Stomach smooth muscle (tissue), 2 donors: ENCODE results near the gene PPP6R2.

Experiments used
- H3K27ac ChIP-seq: one replicate; pipeline ENCODE4 v1.7.0; 2013; ENCODE audit warnings: mild to moderate bottlenecking, low read length, inconsistent platforms
- H3K27me3 ChIP-seq, 2 donors: one replicate each; pipeline ENCODE4 v1.7.0; 2013; ENCODE audit warnings: low read length in 2 of 2; ENCODE audit not compliant: insufficient read depth in 2 of 2, control insufficient read depth in 1 of 2
- H3K36me3 ChIP-seq, 2 donors: one replicate each; pipeline ENCODE4 v1.7.0; 2013; ENCODE audit warnings: low read length in 2 of 2; ENCODE audit not compliant: control insufficient read depth in 2 of 2, insufficient read depth in 2 of 2
- H3K4me1 ChIP-seq: one replicate; pipeline ENCODE4 v1.7.0; 2013; ENCODE audit warnings: low read length; ENCODE audit not compliant: control insufficient read depth, insufficient read depth
- H3K4me3 ChIP-seq, 2 donors: one replicate each; pipeline ENCODE4 v1.7.0; 2013; ENCODE audit warnings: low read length in 2 of 2
- H3K9ac ChIP-seq, 2 donors: one replicate each; pipeline ENCODE4 v1.7.0; 2013; ENCODE audit warnings: low read length in 2 of 2, mild to moderate bottlenecking in 1 of 2
- H3K9me3 ChIP-seq, 2 donors: one replicate each; pipeline ENCODE4 v1.7.0; 2013; ENCODE audit warnings: low read length in 2 of 2; ENCODE audit not compliant: control insufficient read depth in 2 of 2
- donor health status: healthy.
- donor health status: Pancreatic carcinoma.

The PPP6R2 gene

DNA sequence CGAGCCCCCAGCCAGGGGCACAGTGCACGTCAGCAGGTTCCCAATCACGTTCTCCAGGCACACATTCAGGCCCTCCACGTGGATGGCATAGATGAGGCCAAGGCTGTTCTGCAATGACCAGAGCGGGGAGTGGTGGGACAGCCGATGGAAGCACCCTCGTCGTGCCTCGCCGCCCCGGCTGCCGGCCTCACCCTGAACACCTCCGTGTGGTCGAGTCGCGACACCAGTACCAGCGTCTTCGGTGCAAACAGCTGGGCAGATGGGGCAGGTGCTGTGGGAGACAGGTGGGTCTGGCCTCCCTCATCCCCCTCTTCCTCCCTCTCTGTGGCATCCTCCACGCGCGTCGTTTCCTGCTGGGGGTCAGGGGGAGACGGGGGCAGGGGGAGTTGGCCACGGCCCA, 124.2 kb downstream of the PPP6R2 start:
- H3K36me3 ChIP-seq: peaks cover 41 to 42% of the 10 kb centered on the region in 2 donors

GRCh38 chr22:50467773-50468440, 124.8 kb downstream of the PPP6R2 start:
- no peaks in the 10 kb centered on the region for H3K27me3 ChIP-seq
- H3K9me3 ChIP-seq: no peaks in the 10 kb centered on the region
- H3K36me3 ChIP-seq: peaks cover 36 to 41% of the 10 kb centered on the region in 2 donors
- peaks cover 36% of the 10 kb centered on the region for H3K4me1 ChIP-seq
- no peak overlapping the region for H3K27ac ChIP-seq
- H3K9ac ChIP-seq: no peak overlapping the region
- H3K4me3 ChIP-seq: no peak overlapping the region

More for the DNA sequence above, 124.2 kb downstream of the PPP6R2 start:
- Histone ChIP-seq H3K4me1 (peaks cover 30% of the 10 kb centered on the region), H3K9ac (no peak overlapping the region), H3K27ac (no peak overlapping the region), H3K4me3 (no peak overlapping the region), H3K27me3 (no peaks in the 10 kb centered on the region), H3K9me3 (no peaks in the 10 kb centered on the region)

- H3K36me3 ChIP-seq: peaks cover 31 to 35% of the 10 kb centered on the region in 2 donors
- H3K9me3 ChIP-seq: no peaks in the 10 kb centered on the region
- peak overlapping the region in 1 of 2 donors; percentile 29 for H3K9ac ChIP-seq
- no peaks in the 10 kb centered on the region for H3K27me3 ChIP-seq
- H3K4me3 ChIP-seq: no peak overlapping the region
- H3K27ac ChIP-seq: no peak overlapping the region
- peaks cover 43% of the 10 kb centered on the region for H3K4me1 ChIP-seq
Measured at GRCh38 chr22:50468626-50469025, 125.5 kb downstream of the PPP6R2 start.

- H3K9ac ChIP-seq: no peak overlapping the region
- H3K36me3 ChIP-seq: peaks cover 22 to 25% of the 10 kb centered on the region in 2 donors
- peaks cover 49% of the 10 kb centered on the region for H3K4me1 ChIP-seq
Measured at GRCh38 chr22:50469377-50470305, 126.5 kb downstream of the PPP6R2 start.

DNA sequence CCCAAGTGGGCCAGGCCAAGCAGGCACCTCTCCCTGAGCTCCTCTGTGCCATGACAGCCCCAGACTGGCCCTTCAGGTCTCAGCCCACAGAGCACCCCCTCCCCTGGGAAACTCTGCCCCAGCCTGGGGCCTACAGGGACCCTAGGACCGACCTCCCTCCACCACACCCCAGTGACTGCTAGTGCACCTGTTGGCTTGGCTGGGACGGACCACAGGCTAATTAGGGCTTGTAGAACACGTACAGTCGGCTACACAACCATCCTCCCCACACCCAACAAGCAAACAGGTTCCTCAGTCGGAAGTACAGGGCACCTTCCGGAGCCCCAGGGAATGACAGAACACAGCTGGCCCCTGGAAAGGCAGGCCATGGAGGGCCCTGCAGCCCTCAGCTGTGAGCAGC, 127.4 kb downstream of the PPP6R2 start:
- H3K9ac ChIP-seq: peak overlapping the region in 1 of 2 donors; percentile 29
- no peak overlapping the region for H3K27ac ChIP-seq
- no peaks in the 10 kb centered on the region for H3K27me3 ChIP-seq
- peaks cover 15 to 19% of the 10 kb centered on the region in 2 donors for H3K36me3 ChIP-seq
- H3K4me1 ChIP-seq: peaks cover 51% of the 10 kb centered on the region
- no peak overlapping the region for H3K4me3 ChIP-seq
- H3K9me3 ChIP-seq: no peaks in the 10 kb centered on the region

More at GRCh38 chr22:50469377-50470305, 126.5 kb downstream of the PPP6R2 start:
- H3K27me3 ChIP-seq: no peaks in the 10 kb centered on the region
- H3K4me3 ChIP-seq: no peak overlapping the region
- no peaks in the 10 kb centered on the region for H3K9me3 ChIP-seq
- H3K27ac ChIP-seq: no peak overlapping the region

DNA sequence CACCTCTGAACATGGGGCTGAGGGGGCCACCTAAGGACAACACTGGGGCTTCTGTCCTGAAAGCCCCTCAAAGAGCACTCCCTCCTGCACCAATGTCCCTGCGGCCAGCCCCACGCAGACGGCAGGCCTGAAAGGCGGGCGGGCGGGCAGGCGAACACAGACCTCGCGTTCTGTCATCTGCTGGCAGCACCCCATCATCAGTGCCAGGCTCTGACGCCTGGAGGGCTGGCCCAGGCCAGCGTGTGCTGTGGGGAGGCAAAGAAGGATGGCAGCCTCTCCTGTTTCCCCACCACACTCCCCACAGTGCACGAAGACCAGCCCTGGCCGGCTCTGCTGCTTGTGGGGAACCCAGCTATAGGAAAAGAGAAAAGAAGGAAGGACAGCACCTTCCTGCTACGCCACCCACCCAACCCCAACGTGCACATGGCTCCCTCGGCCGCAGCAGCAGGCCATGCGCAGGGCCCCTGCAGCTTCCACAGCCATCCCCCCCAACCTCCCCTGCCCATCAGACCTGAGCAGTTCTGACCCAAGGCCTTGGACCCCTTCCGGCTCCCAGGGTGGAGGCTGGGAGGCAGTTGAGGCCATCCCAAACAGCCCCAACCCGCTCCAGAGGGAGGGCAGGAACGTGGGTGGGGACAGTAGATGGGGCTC, 128.2 kb downstream of the PPP6R2 start:
- H3K4me3 ChIP-seq: no peak overlapping the region
- H3K36me3 ChIP-seq: peaks cover 11% of the 10 kb centered on the region in 2 donors
- H3K9me3 ChIP-seq: no peaks in the 10 kb centered on the region
- H3K27me3 ChIP-seq: no peaks in the 10 kb centered on the region
- peaks cover 54% of the 10 kb centered on the region for H3K4me1 ChIP-seq
- no peak overlapping the region for H3K27ac ChIP-seq
- H3K9ac ChIP-seq: no peak overlapping the region

GRCh38 chr22:50471962-50472361, 128.8 kb downstream of the PPP6R2 start:
- Histone ChIP-seq H3K27ac (no peak overlapping the region), H3K36me3 (peaks cover 5 to 6% of the 10 kb centered on the region in 2 donors), H3K9me3 (no peaks in the 10 kb centered on the region), H3K9ac (no peak overlapping the region), H3K4me1 (peaks cover 54% of the 10 kb centered on the region), H3K27me3 (no peaks in the 10 kb centered on the region), H3K4me3 (no peak overlapping the region)

GRCh38 chr22:50473088-50473487, 130.0 kb downstream of the PPP6R2 start:
- H3K36me3 ChIP-seq: no peaks in the 10 kb centered on the region
- no peaks in the 10 kb centered on the region for H3K9me3 ChIP-seq
- H3K4me3 ChIP-seq: peak overlapping the region; percentile 68 to 81
- no peaks in the 10 kb centered on the region for H3K27me3 ChIP-seq
- no peak overlapping the region for H3K27ac ChIP-seq
- H3K4me1 ChIP-seq: peaks cover 54% of the 10 kb centered on the region
- peak overlapping the region; percentile 71 to 73 for H3K9ac ChIP-seq

DNA sequence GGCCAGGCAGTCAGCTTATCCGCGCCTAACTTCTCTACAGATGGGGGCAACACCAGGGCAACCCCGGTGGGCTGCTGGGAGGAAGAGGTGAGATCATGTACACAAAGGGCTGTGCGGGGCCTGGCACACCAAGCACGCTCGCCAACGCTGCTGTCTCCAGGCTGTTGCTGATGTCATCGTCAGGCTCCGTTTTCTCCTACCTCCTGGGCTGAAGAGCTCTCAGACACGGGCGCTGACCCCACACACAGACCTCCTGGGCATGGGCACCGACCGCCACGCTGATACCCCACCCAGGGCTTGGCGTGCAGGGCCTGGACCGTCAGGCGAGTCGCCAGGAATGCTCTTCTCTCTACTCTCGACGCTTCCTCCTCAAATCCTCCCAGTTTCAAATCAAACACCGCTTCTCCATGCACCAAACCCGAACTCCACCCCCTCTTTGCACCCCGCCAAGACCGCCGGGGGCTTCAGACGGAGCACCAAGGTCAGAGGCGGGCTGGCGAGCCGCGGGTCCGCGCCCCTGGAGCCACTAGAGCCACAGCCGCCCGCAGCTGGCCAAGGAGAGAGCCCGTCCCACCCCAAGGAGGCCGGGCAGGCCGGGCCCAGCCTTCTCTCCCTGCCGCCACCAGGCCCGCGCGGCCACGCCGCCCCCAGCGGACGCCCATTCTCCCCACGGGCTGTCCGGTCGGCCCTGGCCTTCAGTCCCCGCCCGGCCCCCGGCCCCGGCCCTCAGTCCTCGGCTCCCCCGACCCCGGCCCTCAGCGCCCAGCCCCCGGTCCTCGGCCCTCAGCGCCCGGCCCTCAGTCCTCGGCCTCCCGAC, 130.9 kb downstream of the PPP6R2 start:
- Histone ChIP-seq H3K36me3 (no peaks in the 10 kb centered on the region), H3K27ac (no peak overlapping the region), H3K27me3 (no peaks in the 10 kb centered on the region), H3K4me3 (peak overlapping the region; percentile 68 to 81), H3K9me3 (no peaks in the 10 kb centered on the region), H3K4me1 (peaks cover 52% of the 10 kb centered on the region), H3K9ac (peak overlapping the region; percentile 71 to 73)
